HG02642 (cell line): Measurements from ENCODE around the gene KRTAP10-11.
"Not testable (repeated sequence)": the region's sequence is repeated elsewhere in the genome, so short reads cannot be mapped to it uniquely, and the experiment has no call there.

Source experiments
- ATAC-seq: cut with Tn5 transposase; IDR thresholded peaks from one replicate; pipeline ENCODE4 v1.9.1; 2021; ENCODE audit warnings: mild to moderate bottlenecking; ENCODE audit not compliant: unreplicated experiment, poor library complexity

The KRTAP10-11 gene

GRCh38 chr21:44614961-44615391 lies 31.2 kb upstream of the KRTAP10-11 start:
- no peak for ATAC-seq

DNA sequence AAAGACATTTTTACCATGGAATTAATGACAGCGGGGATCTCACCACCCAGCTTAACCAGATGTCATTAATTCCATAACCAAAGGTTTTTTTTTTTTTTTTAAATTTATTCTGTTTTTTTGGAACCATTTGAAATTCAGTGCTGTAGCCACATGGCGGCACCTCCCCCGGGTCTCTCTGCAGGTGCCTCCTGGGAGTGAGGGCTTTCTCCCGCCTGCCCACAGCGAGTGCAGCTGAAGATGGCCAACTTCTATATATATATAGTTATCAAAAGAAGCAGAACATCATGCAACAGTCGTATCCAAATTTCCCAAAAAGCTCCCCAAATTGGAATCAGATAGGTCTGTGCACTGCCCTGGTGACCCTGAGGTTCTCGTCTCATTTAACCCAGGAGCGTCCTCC lies 30.7 kb upstream of the KRTAP10-11 start:
- ATAC-seq = no peak

DNA sequence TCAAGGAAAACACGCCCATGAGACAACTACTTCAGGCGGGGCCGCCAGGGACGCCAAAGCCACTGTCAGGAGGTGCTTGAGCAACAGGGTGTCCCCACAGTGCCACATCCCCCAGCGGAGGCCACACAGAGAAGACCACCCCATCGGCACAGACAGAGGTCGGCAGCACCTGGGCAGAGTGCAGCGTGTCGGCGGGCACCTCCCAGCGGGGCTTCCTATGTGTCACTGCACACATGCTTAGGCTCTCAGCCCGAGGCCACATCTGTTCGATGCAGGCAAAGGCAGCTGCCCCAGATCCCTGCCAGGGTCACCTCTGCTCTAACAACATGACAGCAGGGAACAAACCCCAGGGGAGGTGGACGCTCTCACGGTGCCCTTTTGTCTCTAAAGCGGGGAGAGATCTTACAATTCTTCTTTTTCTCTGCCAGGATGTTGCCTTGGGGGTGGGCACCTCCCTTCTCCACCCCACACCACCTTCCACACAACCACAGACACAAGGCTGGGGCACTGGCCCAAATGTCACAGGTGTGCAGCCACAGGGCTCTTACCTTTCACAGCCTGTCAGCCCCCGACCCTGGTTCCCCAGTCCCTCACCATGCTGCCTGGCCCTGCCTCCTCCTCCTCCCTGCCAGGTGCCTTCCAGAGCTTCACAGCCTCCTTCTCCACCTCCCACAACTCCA lies 30.2 kb upstream of the KRTAP10-11 start:
- ATAC-seq = no peak

GRCh38 chr21:44616591-44616926 lies 29.7 kb upstream of the KRTAP10-11 start:
- no peak for ATAC-seq

DNA sequence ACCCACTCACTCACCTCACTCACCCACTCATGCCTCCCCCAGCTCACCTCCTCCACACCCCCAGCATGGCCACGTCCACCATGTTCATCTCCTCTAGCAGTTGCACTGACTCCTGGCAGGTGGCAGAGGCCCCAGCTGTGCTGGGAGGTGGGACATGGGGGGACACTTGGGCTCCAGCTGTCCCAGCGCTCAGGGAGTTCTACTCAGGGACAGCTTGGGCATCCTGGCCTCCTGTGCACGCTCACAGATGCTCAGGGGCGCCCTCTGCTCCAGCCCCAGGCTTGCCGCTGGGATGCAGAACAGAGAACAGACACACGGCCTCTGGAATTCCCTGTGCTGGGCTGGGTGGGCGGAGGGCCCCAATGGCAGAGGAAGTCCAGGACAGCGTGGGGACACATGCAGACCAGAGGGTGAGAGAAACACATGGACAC lies 29.1 kb upstream of the KRTAP10-11 start:
- no peak for ATAC-seq

DNA sequence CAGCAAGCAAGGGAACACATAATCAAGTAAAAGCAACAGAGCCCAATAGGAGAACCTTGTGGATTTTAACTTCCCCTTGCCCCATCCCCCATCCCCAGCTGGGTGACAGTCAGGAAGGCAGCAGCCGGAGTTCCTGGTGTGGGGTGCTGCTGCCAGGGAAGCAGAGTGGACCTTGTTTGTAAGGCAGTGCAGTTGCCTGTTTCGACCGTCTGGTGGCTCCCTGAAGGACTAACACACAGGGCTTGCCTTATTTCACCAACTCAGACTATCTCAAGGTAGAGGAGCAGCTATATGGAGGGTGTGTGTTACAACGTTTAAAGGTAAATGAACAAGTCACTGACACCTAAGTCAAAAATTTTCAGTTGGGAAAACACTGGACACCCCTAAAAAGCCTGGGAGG lies 27.7 kb upstream of the KRTAP10-11 start:
- no peak for ATAC-seq

- ATAC-seq = no peak
Measured at GRCh38 chr21:44618909-44619308, 27.3 kb upstream of the KRTAP10-11 start.

DNA sequence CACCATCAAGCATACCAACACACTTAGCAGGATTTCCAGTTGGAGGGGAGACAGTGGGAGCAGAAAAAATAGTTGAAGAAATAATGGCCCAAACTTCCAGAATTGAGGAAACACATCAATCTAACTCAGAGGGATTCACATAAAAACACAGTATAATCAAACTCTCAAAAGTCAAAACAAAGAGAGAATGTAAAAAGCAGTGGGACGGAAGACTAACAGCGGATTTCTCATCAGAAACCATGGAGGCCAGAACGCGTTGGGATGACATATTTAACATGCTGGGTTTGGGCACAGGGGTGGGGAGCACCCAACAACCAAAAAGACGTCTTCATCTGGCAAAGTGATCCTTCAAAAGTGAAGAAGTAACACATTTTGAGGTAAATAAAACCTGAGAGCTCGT lies 26.3 kb upstream of the KRTAP10-11 start:
- ATAC-seq = no peak

DNA sequence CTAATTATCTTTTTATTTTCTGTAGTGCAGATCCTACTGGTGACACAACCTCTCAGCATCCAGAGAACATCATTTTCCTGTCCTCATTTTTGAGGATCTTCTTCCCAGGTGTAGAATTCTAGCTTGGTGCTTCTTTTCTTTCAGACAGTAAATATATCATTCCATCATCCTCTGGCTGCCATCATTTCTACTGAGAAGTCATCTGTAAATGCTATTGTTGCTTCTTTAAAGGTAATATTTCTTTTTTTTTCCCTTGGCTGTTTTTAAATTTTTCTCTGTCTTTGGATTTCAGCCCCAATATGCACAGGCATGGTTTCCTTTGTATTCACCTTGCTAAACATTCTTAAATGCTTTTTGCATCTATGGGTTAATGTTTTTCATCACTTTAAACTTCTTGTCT lies 22.6 kb upstream of the KRTAP10-11 start:
- no peak for ATAC-seq

DNA sequence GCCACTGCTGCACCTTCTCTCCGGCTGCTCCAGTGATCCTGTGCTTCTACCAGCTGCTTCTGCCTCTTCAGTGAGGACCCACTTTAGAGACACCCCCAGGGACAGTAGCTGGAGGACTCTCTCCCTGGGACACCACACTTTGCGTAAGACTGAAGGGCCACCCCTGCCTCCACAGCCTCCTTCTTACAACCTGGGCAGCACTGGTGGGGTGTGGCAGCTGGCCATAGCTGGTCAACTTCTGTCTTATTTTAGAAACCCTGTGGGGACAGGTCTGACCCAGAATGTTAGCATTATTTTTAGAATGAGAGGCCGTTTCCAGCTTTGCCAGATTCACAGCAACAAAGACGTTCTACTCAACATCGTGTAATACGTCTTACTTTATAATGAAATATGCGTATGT lies 20.5 kb upstream of the KRTAP10-11 start:
- ATAC-seq = no peak

DNA sequence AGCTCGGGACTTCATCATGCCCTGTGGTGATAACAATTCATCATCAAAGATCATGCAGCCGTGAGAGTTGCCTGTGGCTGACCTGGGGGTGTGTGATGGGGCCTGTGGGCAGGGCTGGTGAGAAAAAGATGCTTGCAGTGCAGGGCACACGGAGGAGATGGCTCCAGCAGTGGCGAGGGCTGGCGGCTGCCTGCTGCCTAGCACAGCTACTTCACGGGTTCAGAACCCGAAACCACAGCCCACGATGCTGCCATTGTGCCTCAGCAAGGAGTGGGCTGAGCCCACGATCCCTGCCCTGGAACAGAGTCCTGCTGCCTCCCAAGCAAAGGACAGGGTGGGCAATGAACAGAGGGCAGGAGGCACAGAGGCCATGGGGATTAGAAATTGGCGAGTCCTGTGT lies 20.0 kb upstream of the KRTAP10-11 start:
- ATAC-seq = no peak

GRCh38 chr21:44626673-44627143 lies 19.5 kb upstream of the KRTAP10-11 start, which contains the start of gene KRTAP10-9:
Gene KRTAP10-9 (plus strand): TSS chr21:44627093. CDS start chr21:44627172, 79 bp downstream.
- no peak for ATAC-seq

DNA sequence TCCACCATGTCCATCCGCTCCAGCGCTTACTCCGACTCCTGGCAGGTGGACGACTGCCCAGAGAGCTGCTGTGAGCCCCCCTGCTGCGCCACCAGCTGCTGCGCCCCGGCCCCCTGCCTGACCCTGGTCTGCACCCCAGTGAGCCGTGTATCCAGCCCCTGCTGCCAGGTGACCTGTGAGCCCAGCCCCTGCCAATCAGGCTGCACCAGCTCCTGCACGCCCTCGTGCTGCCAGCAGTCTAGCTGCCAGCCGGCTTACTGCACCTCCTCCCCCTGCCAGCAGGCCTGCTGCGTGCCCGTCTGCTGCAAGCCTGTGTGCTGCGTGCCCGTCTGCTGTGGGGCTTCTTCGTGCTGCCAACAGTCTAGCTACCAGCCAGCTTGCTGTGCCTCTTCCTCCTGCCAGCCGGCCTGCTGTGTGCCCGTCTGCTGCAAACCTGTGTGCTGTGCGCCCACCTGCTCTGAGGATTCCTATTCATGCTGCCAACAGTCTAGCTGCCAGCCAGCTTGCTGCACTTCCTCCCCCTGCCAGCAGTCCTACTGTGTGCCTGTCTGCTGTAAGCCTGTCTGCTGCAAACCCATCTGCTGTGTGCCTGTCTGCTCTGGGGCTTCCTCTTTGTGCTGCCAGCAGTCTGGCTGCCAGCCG lies 18.9 kb upstream of the KRTAP10-11 start:
- not testable (repeated sequence) for ATAC-seq

- not testable (repeated sequence) for ATAC-seq
Measured at GRCh38 chr21:44627831-44628233, 18.4 kb upstream of the KRTAP10-11 start.

DNA sequence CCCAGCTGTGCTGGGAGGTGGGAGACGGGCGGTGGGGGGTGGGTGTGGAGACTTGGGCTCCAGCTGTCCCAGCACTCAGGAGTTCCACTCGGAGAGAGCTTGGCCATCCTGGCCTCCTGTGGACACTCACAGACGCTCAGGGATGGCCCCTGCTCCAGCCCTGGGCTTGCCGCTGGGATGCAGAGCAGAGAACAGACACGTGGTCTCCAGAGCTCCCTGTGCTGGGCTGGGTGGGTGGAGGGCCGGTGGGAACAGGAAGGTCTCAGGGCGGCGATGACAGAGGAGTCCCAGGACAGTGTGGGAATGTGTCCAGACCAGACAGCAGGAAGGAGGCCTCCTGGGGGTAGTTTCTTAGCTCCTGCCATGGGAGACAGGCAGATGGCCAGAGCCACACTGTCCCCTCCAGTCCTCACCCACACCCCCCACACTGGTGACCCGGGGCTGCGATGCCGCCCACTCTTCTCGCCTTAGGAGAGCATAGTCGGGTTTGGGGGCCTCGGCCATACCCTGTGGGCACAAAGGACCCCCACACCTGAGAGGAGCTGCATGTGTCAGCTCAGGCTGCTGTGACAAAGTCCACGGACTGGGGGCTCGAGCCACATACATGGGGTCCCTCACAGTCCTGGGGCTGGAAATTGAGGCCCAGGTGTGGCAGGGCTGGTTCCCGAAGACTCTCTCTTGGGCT lies 17.4 kb upstream of the KRTAP10-11 start:
- ATAC-seq = no peak

DNA sequence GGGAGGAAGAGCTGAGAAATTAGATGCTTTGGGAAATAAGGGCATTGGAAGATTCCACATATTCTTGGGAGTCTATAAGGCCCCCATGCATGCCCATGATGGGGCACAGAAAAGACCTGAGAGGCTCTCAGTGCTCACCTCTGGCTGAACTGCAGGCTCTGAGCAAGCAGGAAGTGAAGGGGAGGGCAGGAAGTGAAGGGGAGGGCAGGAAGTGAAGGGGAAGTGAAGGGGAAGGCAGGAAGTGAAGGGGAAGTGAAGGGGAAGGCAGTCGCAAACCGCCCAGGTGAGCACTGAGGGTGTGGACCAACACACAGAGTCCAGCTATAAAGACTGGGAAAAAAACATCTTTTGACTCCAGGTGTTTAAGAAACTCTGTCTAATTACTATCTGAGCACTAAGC lies 15.8 kb upstream of the KRTAP10-11 start:
- no peak for ATAC-seq

- no peak for ATAC-seq
Measured at GRCh38 chr21:44632067-44632466, 14.1 kb upstream of the KRTAP10-11 start.

DNA sequence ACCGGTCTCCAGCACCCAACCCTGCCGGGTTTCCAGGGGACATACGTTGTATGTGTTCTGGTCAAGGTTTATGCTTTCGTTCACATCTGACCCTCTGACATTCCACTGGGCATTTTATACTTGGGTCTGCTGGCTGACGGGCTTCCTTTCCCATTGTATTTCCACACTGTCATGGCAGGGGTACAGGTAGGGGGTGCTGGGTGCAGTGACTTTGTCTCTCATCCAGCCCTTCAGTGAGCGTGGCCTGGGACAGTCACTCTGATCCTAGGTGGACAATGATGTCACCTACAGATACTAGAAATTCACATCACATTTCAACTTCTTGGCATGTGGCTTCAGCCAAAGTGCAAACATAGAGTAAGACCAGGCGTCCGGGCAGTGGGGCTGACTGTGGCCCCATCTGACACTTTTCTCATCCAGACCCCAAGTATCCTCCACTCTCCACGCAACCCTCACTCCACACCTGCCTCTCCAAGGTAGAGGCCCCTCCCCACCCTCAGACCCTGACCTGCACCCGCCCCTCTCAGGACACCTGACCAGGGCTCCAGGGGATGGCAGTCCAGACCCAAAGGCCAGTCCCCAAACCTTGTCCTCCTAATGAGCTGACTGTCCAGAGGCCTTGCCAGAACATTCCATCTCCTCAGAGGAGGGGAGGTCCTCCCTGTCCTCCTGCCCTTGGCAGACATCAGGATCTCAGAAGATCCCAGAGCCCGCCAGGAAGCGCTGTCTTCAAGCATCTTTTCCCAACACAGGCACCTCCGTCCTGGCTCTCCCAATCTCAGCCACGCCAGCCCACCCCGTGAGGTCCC lies 9.8 kb upstream of the KRTAP10-11 start:
- ATAC-seq = no peak

- no peak for ATAC-seq
Measured at GRCh38 chr21:44637018-44637850, 9.0 kb upstream of the KRTAP10-11 start, which contains the start of gene KRTAP10-10. Gene KRTAP10-10 (plus strand): TSS chr21:44637356. CDS start chr21:44637418, 62 bp downstream.
